Loucy (cell line): ENCODE data around the gene TEX36.

Experiments
- CTCF ChIP-seq: fragments of 200-600 bp; sonication (generic); conservative IDR thresholded peaks from 2 replicates; pipeline ENCODE4 v1.5.1; 2014; ENCODE audit warnings: mild to moderate bottlenecking, antibody characterized with exemption, low read length
- EZH2phosphoT487 ChIP-seq: fragments of 200-600 bp; IDR thresholded peaks from 2 replicates; pipeline ENCODE4 v1.6.1; 2018; ENCODE audit warnings: antibody characterized with exemption, mild to moderate bottlenecking, moderate library complexity, borderline replicate concordance

GRCh38 chr10:125661431-125661940, 21.5 kb downstream of the TEX36 start:
- TF ChIP-seq CTCF = no peak
- no peak for TF ChIP-seq EZH2phosphoT487
